ENCODE data around the gene EPHA4. TPM values are rescaled to one million over a fixed set of nuclear protein-coding genes. Genes with fewer than 3 reads are reported as not detected.

The EPHA4 gene
- total and polyA plus RNA-seq, 2 of the 4 experiments (the other 2 are of a cell fraction): 36.9 to 132 TPM

DNA sequence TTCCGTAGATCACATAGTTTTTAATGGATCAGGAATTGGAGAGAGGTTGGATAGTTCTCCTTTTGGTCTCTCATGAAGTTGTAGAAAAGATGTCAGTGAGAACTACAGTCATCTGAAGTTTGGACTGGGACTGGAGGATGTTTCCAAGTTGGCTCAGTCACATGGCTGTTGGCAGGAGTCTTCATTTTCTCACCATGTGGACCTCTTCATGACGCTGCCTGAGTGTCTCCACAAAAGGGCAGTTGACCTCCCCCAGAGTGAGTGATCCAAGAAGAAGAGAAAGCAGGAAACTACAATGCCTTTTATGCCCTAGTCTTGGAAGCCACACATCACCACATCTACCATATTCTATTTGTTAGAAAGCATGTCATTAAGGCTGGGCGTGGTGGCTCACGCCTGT, 171.7 kb downstream of the EPHA4 start:
- Histone ChIP-seq H3K9ac (ENCODE audit: low read depth, low read length) (no peak overlapping the region), H4K8ac (ENCODE audit: low read depth in 2 of 2, low read length in 2 of 2) (no peak overlapping the region), H3K27me3 (ENCODE audit: control insufficient read depth, insufficient read depth, low read length) (no peaks in the 10 kb centered on the region), H3K23ac (ENCODE audit: low read depth, low read length) (no peak overlapping the region), H3K4me1 (ENCODE audit: control insufficient read depth, insufficient read depth, low read length) (peaks cover 5% of the 10 kb centered on the region), H3K9me1 (ENCODE audit: insufficient read depth, low read length) (peaks cover 6% of the 10 kb centered on the region), H3K27ac (ENCODE audit: insufficient read depth, low read length) (no peak overlapping the region), H3K4me2 (ENCODE audit: low read depth, low read length) (no peak overlapping the region), H3K18ac (ENCODE audit: low read depth, low read length) (no peak overlapping the region), H3K36me3 (ENCODE audit: control insufficient read depth, insufficient read depth, low read length) (no peaks in the 10 kb centered on the region), H3K4ac (ENCODE audit: low read depth, low read length) (no peak overlapping the region), H4K5ac (ENCODE audit: low read depth, low read length) (no peak overlapping the region), H2AK9ac (replicated peaks; ENCODE audit: low read depth, low read length, poor library complexity) (no peak overlapping the region), H3K4me3 (ENCODE audit: insufficient read depth, low read depth, low read length) (no peak overlapping the region), H2AK5ac (ENCODE audit: low read depth, low read length) (no peak overlapping the region), H2BK120ac (ENCODE audit: low read depth, low read length) (no peak overlapping the region), H2BK20ac (ENCODE audit: low read depth, low read length) (no peak overlapping the region), H2BK15ac (ENCODE audit: low read depth, low read length) (no peak overlapping the region), H2AFZ (replicated peaks; ENCODE audit: low read length, poor library complexity) (no peak overlapping the region), H2BK5ac (ENCODE audit: low read depth, low read length, poor library complexity, severe bottlenecking) (no peak overlapping the region), H4K91ac (ENCODE audit: insufficient read depth, low read depth, low read length) (no peak overlapping the region), H4K20me1 (ENCODE audit: insufficient read depth, low read length) (no peaks in the 10 kb centered on the region), H3K79me1 (ENCODE audit: low read depth in 1 of 2, low read length in 2 of 2) (no peaks in the 10 kb centered on the region), H3K9me3 (ENCODE audit: control insufficient read depth, insufficient read depth, low read length) (peaks cover 3% of the 10 kb centered on the region; the same call in 1 of the 2 replicates), H3K14ac (replicated peaks; ENCODE audit: low read depth, low read length) (no peak overlapping the region), H3K56ac (ENCODE audit: extremely low read depth, insufficient read depth, low read length) (no peak overlapping the region)
- ATAC-seq (ENCODE audit: low read depth) (no peak), DNase-seq (no peak)
- no TSS peak for BruUV-seq (replicated peaks)
- TF ChIP-seq FOS (IDR thresholded peaks at IDR 0.05; ENCODE audit: low read depth, low read length): no peak
- TF ChIP-seq CHD1 (IDR thresholded peaks at IDR 0.05; ENCODE audit: low read depth, low read length): no peak
- no peak for TF ChIP-seq RFX5 (IDR thresholded peaks at IDR 0.05; ENCODE audit: low read depth, low read length)
- TF ChIP-seq ELK1 (IDR thresholded peaks at IDR 0.05; ENCODE audit: borderline replicate concordance, low read depth, low read length): no peak
- no peak for TF ChIP-seq MAFK (IDR thresholded peaks at IDR 0.05; ENCODE audit: low read depth, low read length)
- no peak for TF ChIP-seq BHLHE40 (IDR thresholded peaks at IDR 0.05; ENCODE audit: low read depth, low read length)
- TF ChIP-seq SMC3 (IDR thresholded peaks at IDR 0.05; ENCODE audit: low read depth, low read length): no peak
- TF ChIP-seq, protein P1, sequence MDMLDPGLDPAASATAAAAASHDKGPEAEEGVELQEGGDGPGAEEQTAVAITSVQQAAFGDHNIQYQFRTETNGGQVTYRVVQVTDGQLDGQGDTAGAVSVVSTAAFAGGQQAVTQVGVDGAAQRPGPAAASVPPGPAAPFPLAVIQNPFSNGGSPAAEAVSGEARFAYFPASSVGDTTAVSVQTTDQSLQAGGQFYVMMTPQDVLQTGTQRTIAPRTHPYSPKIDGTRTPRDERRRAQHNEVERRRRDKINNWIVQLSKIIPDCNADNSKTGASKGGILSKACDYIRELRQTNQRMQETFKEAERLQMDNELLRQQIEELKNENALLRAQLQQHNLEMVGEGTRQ (IDR thresholded peaks at IDR 0.05; ENCODE audit: low read depth, low read length): no peak
- TF ChIP-seq RAD21 (IDR thresholded peaks at IDR 0.05; ENCODE audit: low read length): no peak
- no peak for TF ChIP-seq CTCF (conservative IDR thresholded peaks at IDR 0.05; ENCODE audit: low read depth, low read length)
- no peak for TF ChIP-seq MAZ (IDR thresholded peaks at IDR 0.05; ENCODE audit: borderline replicate concordance, low read depth, low read length)
- TF ChIP-seq MXI1 (IDR thresholded peaks at IDR 0.05; ENCODE audit: borderline replicate concordance, low read depth, low read length): no peak
- TF ChIP-seq CEBPB (IDR thresholded peaks at IDR 0.05; ENCODE audit: low read depth, low read length): no peak
- TF ChIP-seq POLR2A (IDR thresholded peaks at IDR 0.05; ENCODE audit: low read depth, low read length): no peak
- TF ChIP-seq NFE2L2 (IDR thresholded peaks at IDR 0.05; ENCODE audit: low read depth, low read length): no peak
- POLR2A ChIA-PET (ENCODE audit: unreplicated experiment): no interaction called here
- dilution Hi-C loops (cut with HindIII; ENCODE audit: low sequenced_read_pairs, unreplicated experiment): no loop called here
- CTCF ChIA-PET: no interaction called here
- intact Hi-C loops (cut with micrococcal nuclease): no loop called here
- in situ Hi-C loops (cut with MboI; ENCODE audit: low sequenced_read_pairs): no loop called here
- WGBS, 2 experiments (ENCODE audit: extremely low coverage in 2 of 2, insufficient read length in 1 of 2): no CpG with 5 or more reads among the region's 4 CpGs
